Neural progenitor cell (in vitro differentiated cells): Measurements from ENCODE around the gene ANKRD18B.

Experiments
- CTCF ChIP-seq: fragments of 200-600 bp; sonication (generic); IDR thresholded peaks from 2 replicates; pipeline ENCODE4 v1.5.1; 2017; ENCODE audit warnings: antibody characterized with exemption, mild to moderate bottlenecking
- EZH2 ChIP-seq: fragments of 200-600 bp; sonication (generic); IDR thresholded peaks from 2 replicates; pipeline ENCODE4 v1.6.1; 2017; ENCODE audit warnings: antibody characterized with exemption, mild to moderate bottlenecking, moderate library complexity
- EZH2phosphoT487 ChIP-seq: fragments of 200-600 bp; sonication (generic); IDR thresholded peaks from 2 replicates; pipeline ENCODE4 v1.6.1; 2017; ENCODE audit warnings: antibody characterized with exemption

GRCh38 chr9:33489066-33489465, 35.0 kb upstream of the ANKRD18B start:
- TF ChIP-seq CTCF (no peak), EZH2 (no peak), EZH2phosphoT487 (no peak)
